Gastrocnemius medialis (tissue), 4 donors: ENCODE measurements around the gene WRAP53. TPM values are rescaled to one million over a fixed set of nuclear protein-coding genes. Genes with fewer than 3 reads are reported as not detected.

Source experiments
- ATAC-seq, 2 donors: fragments of 150-250 bp; one replicate each; pipeline ENCODE4 v1.9.1; 2016
- DNase-seq, 2 donors: peaks; one replicate each; pipeline ENCODE4 v3.0.0-alpha.2; 2019
- H3K27ac ChIP-seq, 4 donors: fragments of 200-600 bp; sonication (generic); 1 replicate in 1 of 4; 2 replicates in 3 of 4; pipeline ENCODE4 v1.5.1; 2016 to 2018; ENCODE audit warnings: mild to moderate bottlenecking in 2 of 4, moderate library complexity in 1 of 4
- H3K27me3 ChIP-seq, 3 donors: fragments of 200-600 bp; sonication (generic) in 2 of 3; 1 replicate in 1 of 3; 2 replicates in 2 of 3; pipeline versions ENCODE4 v1.5.1 to v1.6.0; 2016 to 2019; ENCODE audit warnings: mild to moderate bottlenecking in 1 of 3, moderate library complexity in 1 of 3
- H3K36me3 ChIP-seq, 2 donors: fragments of 200-600 bp; sonication (generic) in 1 of 2; one replicate each; pipeline ENCODE4 v1.5.1; 2017 to 2018
- H3K4me1 ChIP-seq, 2 donors: fragments of 200-600 bp; sonication (generic) in 1 of 2; one replicate each; pipeline ENCODE4 v1.5.1; 2016 to 2017; ENCODE audit warnings: mild to moderate bottlenecking in 2 of 2
- H3K4me3 ChIP-seq, 4 donors: fragments of 200-600 bp; sonication (generic) in 3 of 4; 1 replicate in 1 of 4; 2 replicates in 3 of 4; pipeline ENCODE4 v1.5.1; 2016 to 2019; ENCODE audit warnings: mild to moderate bottlenecking in 2 of 4
- H3K9me3 ChIP-seq, 3 donors: fragments of 200-600 bp; sonication (generic) in 2 of 3; 1 replicate in 1 of 3; 2 replicates in 2 of 3; pipeline ENCODE4 v1.5.1; 2016 to 2019
- POLR2A ChIP-seq, 2 donors: fragments of 450-650 bp; IDR thresholded peaks; one replicate each; pipeline ENCODE4 v1.6.1; 2017; ENCODE audit warnings: antibody characterized with exemption in 2 of 2, mild to moderate bottlenecking in 2 of 2, moderate library complexity in 2 of 2
- in situ Hi-C, 4 donors: fragments of 200-750 bp; cut with MboI; loops; one replicate each; pipeline versions ENCODE4 v1.15.0 to v1.8.0; 2017; ENCODE audit warnings: low sequenced_read_pairs in 4 of 4
- intact Hi-C: fragments of 100-400 bp; cut with DNase I; formaldehyde crosslinking; loops from one replicate; pipeline ENCODE4 v1.15.1; 2023; ENCODE audit warnings: low total_unique reads
- total RNA-seq, 4 donors: library from RNA; depleted of rRNA; stranded (reverse); fragments of >200 nt; gene quantifications; one replicate each; pipeline versions ENCODE4 v1.1.0 to v1.2.3, GENCODE V29; 2016
- TF ChIP-seq, protein P1 (sequence below), 5 experiments: fragments of 450-650 bp in 3 of 5; fragments of 200-600 bp in 2 of 5; sonication (generic) in 2 of 5; IDR thresholded peaks in 4 of 5; conservative IDR thresholded peaks in 1 of 5; 1 replicate in 4 of 5; 2 replicates in 1 of 5; pipeline ENCODE4 v1.5.1; 2016 to 2019; ENCODE audit warnings: antibody characterized with exemption in 5 of 5, mild to moderate bottlenecking in 3 of 5, moderate library complexity in 3 of 5

WRAP53 gene
- total RNA-seq, 4 donors from 2014 or later: 2.6 to 5.8 (median 3.7) TPM

DNA sequence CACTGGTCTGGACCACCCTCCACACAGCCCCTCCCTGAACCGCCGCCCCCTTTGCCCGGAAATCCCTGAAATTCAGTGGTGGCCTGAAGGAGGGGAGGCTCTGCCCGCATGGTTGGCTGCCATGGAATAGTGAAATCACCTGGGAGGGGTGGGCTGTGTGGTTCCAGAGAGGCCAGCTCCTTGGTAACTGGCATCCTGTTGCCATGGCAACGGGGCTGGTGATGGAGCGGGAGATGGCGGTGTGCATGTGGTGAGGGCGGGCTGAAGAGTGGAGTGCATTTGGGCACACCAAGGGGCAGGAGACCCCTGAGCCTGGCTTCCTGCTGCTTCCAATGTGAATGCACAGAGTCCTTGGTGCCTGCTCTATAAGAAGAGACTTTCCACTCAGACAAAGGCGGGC is 19.2 kb downstream of the WRAP53 start:
- Histone ChIP-seq H3K9me3 (no peaks in the 10 kb centered on the region), H3K27ac (no peak overlapping the region), H3K4me1 (no peaks in the 10 kb centered on the region), H3K27me3 (peaks cover 42 to 51% (median 47%) of the 10 kb centered on the region in 3 donors), H3K36me3 (peaks cover 0 to 6% of the 10 kb centered on the region in 2 donors), H3K4me3 (no peak overlapping the region)
- intact Hi-C loops: no loop called here
- ATAC-seq (no peak), DNase-seq (no peak)
- in situ Hi-C loops: no loop called here
- TF ChIP-seq POLR2A (IDR thresholded peaks at IDR 0.05): no peak
- TF ChIP-seq, protein P1, sequence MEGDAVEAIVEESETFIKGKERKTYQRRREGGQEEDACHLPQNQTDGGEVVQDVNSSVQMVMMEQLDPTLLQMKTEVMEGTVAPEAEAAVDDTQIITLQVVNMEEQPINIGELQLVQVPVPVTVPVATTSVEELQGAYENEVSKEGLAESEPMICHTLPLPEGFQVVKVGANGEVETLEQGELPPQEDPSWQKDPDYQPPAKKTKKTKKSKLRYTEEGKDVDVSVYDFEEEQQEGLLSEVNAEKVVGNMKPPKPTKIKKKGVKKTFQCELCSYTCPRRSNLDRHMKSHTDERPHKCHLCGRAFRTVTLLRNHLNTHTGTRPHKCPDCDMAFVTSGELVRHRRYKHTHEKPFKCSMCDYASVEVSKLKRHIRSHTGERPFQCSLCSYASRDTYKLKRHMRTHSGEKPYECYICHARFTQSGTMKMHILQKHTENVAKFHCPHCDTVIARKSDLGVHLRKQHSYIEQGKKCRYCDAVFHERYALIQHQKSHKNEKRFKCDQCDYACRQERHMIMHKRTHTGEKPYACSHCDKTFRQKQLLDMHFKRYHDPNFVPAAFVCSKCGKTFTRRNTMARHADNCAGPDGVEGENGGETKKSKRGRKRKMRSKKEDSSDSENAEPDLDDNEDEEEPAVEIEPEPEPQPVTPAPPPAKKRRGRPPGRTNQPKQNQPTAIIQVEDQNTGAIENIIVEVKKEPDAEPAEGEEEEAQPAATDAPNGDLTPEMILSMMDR (IDR thresholded peaks at IDR 0.05 in 4 of 5, conservative IDR thresholded peaks at IDR 0.05 in 1 of 5): no peak

DNA sequence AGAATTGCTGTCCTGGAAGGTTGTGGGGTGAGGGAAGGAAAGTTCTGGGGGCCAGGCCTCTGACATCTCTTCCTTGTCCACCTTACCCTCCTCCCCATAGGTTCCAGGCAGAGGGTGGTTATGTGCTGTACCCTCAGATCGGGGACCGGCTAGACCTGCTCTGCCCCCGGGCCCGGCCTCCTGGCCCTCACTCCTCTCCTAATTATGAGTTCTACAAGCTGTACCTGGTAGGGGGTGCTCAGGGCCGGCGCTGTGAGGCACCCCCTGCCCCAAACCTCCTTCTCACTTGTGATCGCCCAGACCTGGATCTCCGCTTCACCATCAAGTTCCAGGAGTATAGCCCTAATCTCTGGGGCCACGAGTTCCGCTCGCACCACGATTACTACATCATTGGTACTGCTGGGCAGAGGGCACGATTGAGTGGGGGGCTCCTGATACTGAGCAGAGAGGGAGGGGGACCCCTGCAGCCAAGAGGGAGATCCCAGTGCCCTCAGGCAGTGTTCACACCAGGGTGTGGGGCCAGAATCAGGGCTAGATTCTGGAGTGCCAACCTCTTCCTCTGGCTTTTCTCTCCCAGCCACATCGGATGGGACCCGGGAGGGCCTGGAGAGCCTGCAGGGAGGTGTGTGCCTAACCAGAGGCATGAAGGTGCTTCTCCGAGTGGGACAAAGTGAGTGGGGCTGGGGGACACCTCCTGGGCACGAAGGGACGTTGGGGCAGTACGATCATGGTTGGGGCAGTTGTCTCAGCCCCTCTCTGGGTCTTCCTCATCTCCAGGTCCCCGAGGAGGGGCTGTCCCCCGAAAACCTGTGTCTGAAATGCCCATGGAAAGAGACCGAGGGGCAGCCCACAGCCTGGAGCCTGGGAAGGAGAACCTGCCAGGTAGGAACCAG is 19.8 kb downstream of the WRAP53 start:
- intact Hi-C loops (no loop called here), in situ Hi-C loops (no loop called here)
- Histone ChIP-seq H3K4me3 (no peak overlapping the region), H3K27ac (no peak overlapping the region), H3K4me1 (no peaks in the 10 kb centered on the region), H3K9me3 (no peaks in the 10 kb centered on the region), H3K36me3 (no peaks in the 10 kb centered on the region), H3K27me3 (peaks cover 40 to 57% (median 52%) of the 10 kb centered on the region in 3 donors)
- TF ChIP-seq POLR2A (IDR thresholded peaks at IDR 0.05): no peak
- TF ChIP-seq, protein P1 (IDR thresholded peaks at IDR 0.05 in 4 of 5, conservative IDR thresholded peaks at IDR 0.05 in 1 of 5): no peak
- ATAC-seq (no peak), DNase-seq (no peak)

DNA sequence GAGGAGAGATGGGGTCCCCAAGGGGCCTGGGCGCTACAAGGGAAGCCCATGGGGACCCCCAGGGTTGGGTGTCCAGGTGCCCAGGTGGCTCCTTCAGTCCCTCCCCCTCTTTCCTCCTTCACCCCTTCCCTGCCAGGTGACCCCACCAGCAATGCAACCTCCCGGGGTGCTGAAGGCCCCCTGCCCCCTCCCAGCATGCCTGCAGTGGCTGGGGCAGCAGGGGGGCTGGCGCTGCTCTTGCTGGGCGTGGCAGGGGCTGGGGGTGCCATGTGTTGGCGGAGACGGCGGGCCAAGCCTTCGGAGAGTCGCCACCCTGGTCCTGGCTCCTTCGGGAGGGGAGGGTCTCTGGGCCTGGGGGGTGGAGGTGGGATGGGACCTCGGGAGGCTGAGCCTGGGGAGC is 20.8 kb downstream of the WRAP53 start:
- ATAC-seq: no peak
- H3K4me3 ChIP-seq: no peak overlapping the region
- H3K4me1 ChIP-seq: no peaks in the 10 kb centered on the region
- in situ Hi-C loops (no loop called here), intact Hi-C loops (no loop called here)
- H3K9me3 ChIP-seq: no peaks in the 10 kb centered on the region
- H3K27me3 ChIP-seq: peaks cover 39 to 55% (median 54%) of the 10 kb centered on the region in 3 donors
- no peak for TF ChIP-seq POLR2A (IDR thresholded peaks at IDR 0.05)
- TF ChIP-seq, protein P1 (IDR thresholded peaks at IDR 0.05 in 4 of 5, conservative IDR thresholded peaks at IDR 0.05 in 1 of 5): no peak
- H3K36me3 ChIP-seq: no peaks in the 10 kb centered on the region
- no peak for DNase-seq
- no peak overlapping the region for H3K27ac ChIP-seq

DNA sequence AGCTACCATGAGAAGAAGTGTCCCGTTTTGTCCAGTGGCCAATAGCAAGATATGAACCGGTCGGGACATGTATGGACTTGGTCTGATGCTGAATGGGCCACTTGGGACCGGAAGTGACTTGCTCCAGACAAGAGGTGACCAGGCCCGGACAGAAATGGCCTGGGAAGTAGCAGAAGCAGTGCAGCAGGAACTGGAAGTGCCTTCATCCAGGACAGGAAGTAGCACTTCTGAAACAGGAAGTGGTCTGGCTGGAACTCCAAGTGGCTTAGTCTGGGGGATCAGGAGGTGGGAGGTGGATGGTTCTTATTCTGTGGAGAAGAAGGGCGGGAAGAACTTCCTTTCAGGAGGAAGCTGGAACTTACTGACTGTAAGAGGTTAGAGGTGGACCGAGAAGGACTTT is 22.0 kb downstream of the WRAP53 start:
- Histone ChIP-seq H3K27me3 (peaks cover 38 to 54% (median 53%) of the 10 kb centered on the region in 3 donors), H3K4me3 (no peak overlapping the region), H3K27ac (no peak overlapping the region), H3K4me1 (no peaks in the 10 kb centered on the region), H3K36me3 (no peaks in the 10 kb centered on the region), H3K9me3 (no peaks in the 10 kb centered on the region)
- in situ Hi-C loops: no loop called here
- ATAC-seq (no peak), DNase-seq (no peak)
- intact Hi-C loops: no loop called here
- no peak for TF ChIP-seq POLR2A (IDR thresholded peaks at IDR 0.05)
- TF ChIP-seq, protein P1 (IDR thresholded peaks at IDR 0.05 in 4 of 5, conservative IDR thresholded peaks at IDR 0.05 in 1 of 5): no peak
